ENCODE measurements around the gene SEC63.

The SEC63 gene

GRCh38 chr6:107983811-107984210, 25.8 kb upstream of the SEC63 start:
- TF ChIP-seq CTCF (conservative IDR thresholded peaks at IDR 0.05; ENCODE audit: control insufficient read depth, insufficient read depth, low read depth, low read length) = no peak
- H3K4me3 ChIP-seq (ENCODE audit: control insufficient read depth, low read depth, low read length) = no peak overlapping the region
- DNase-seq (ENCODE audit: low read depth) = no peak

DNA sequence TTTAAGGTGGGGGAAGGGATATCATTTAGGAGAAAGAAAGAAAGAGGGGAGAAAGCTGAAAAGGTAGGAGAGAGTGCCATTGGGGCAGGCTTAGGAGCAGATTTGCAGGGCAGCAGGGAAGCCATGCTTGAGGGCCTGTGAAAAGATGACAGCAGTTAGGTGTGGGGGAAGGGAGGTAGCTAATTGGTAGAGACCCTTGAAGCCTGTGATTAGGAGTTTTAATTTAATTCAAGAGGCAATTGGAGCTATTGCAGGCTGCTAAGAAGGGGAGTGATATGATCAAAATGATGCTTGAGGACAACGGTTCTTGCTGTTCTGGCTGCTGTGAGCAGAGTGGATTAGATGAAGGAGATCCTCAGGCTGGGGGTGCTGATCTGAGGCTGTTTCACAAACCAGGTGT, 24.5 kb upstream of the SEC63 start:
- H3K4me3 ChIP-seq (ENCODE audit: control insufficient read depth, low read depth, low read length) = no peak overlapping the region
- TF ChIP-seq CTCF (conservative IDR thresholded peaks at IDR 0.05; ENCODE audit: control insufficient read depth, insufficient read depth, low read depth, low read length) = no peak
- no peak for DNase-seq (ENCODE audit: low read depth)

DNA sequence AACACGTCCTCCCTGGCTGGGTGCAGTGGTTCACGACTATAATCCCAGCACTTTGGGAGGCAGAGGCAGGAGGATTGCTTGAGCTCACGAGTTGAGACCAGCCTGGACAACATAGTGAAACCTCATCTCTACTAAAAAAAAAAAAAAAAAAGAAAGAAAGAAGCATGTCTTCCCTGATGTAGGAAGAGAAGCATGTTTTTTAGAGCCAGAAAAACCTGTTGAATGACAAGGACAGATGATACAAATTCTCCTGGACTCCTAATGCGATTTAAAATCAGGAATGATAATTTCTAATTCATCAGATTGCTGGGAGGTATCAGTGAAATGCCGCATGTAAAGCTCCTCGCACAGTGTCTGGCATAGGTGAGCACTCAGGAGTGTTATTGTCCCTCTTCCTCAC, 23.7 kb upstream of the SEC63 start:
- no peak for TF ChIP-seq CTCF (conservative IDR thresholded peaks at IDR 0.05; ENCODE audit: control insufficient read depth, insufficient read depth, low read depth, low read length)
- no peak overlapping the region for H3K4me3 ChIP-seq (ENCODE audit: control insufficient read depth, low read depth, low read length)
- no peak for DNase-seq (ENCODE audit: low read depth)

- peak; percentile 48 for TF ChIP-seq CTCF (conservative IDR thresholded peaks at IDR 0.05; ENCODE audit: control insufficient read depth, insufficient read depth, low read depth, low read length)
- peak; percentile 51 for DNase-seq (ENCODE audit: low read depth)
- no peak overlapping the region for H3K4me3 ChIP-seq (ENCODE audit: control insufficient read depth, low read depth, low read length)
These were observed 19.3 kb upstream of the SEC63 start for GRCh38 chr6:107977283-107977682.

- H3K4me3 ChIP-seq (ENCODE audit: control insufficient read depth, low read depth, low read length) = no peak overlapping the region
- no peak for DNase-seq (ENCODE audit: low read depth)
- TF ChIP-seq CTCF (conservative IDR thresholded peaks at IDR 0.05; ENCODE audit: control insufficient read depth, insufficient read depth, low read depth, low read length) = no peak
These were observed 18.3 kb upstream of the SEC63 start for GRCh38 chr6:107976155-107976783.

DNA sequence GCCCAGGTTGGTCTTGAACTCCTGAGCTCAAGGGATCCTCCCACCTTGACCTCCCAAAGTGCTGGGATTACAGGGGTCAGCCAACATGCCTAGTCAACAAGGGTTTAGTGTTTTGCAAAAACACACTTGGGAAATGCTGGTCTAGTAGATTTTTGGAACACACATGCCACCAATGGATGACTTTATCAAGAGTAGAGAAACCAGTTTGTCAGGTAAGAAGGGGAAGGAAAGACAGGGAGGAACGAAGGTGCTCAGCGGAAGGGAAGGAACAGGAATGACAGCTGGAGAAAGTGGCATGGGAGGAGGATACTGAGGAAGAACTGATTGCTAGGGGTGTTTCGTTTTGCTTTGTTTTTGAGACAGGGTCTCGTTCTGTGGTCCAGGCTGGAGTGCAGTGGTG, 15.6 kb upstream of the SEC63 start:
- H3K4me3 ChIP-seq (ENCODE audit: control insufficient read depth, low read depth, low read length) = no peak overlapping the region
- DNase-seq (ENCODE audit: low read depth) = no peak
- no peak for TF ChIP-seq CTCF (conservative IDR thresholded peaks at IDR 0.05; ENCODE audit: control insufficient read depth, insufficient read depth, low read depth, low read length)

Measured in fibroblast of mammary gland (primary cell).